ENCODE data around the gene MAN1A1.

DNA sequence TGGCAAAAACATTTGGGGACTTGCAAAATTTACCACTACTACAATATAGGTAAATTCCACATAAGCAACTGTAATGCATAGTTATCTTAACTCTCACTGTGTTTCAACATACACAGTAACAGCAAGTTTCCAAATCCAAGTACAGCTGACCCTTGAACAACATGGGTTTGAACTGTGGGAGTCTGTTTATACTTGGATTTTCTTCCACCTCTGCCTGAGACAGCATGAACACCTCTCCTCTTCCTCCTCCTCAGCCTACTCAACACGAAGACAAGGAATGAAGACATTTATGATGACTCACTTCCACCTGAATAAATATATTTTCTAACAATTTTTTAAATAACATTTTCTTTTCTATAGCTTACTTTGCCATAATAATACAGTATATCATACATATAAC lies 25.6 kb downstream of the MAN1A1 start:
- TF ChIP-seq EP300 (IDR thresholded peaks at IDR 0.05) = no peak
- no peak for TF ChIP-seq POLR2A (IDR thresholded peaks at IDR 0.05)
- TF ChIP-seq, protein P1, sequence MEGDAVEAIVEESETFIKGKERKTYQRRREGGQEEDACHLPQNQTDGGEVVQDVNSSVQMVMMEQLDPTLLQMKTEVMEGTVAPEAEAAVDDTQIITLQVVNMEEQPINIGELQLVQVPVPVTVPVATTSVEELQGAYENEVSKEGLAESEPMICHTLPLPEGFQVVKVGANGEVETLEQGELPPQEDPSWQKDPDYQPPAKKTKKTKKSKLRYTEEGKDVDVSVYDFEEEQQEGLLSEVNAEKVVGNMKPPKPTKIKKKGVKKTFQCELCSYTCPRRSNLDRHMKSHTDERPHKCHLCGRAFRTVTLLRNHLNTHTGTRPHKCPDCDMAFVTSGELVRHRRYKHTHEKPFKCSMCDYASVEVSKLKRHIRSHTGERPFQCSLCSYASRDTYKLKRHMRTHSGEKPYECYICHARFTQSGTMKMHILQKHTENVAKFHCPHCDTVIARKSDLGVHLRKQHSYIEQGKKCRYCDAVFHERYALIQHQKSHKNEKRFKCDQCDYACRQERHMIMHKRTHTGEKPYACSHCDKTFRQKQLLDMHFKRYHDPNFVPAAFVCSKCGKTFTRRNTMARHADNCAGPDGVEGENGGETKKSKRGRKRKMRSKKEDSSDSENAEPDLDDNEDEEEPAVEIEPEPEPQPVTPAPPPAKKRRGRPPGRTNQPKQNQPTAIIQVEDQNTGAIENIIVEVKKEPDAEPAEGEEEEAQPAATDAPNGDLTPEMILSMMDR (IDR thresholded peaks at IDR 0.05) = no peak
- no peak for TF ChIP-seq POLR2AphosphoS5 (IDR thresholded peaks at IDR 0.05)

All from suprapubic skin (tissue), 4 donors.